GM12878 (cell line): ENCODE data around the gene LUZP2. TPM values are rescaled to one million over a fixed set of nuclear protein-coding genes. Genes with fewer than 3 reads are reported as not detected.

ENCODE experiments used
- ATAC-seq: fragments of 200-7000 bp; cut with Tn5 transposase; 3 replicates; pipeline ENCODE4 v1.9.1; 2020; ENCODE audit warnings: mild to moderate bottlenecking, moderate library complexity
- BruUV-seq: library from RNA; stranded (reverse); fragments of 400-500 nt; replicated peaks from 2 replicates; lab custom pipeline; 2021; lab: Mats Ljungman, UMichigan
- CTCF ChIA-PET: fragments of 300-600 bp; sonication (Branson Sonifier 250); formaldehyde crosslinking; extraction: SDS; loops from one replicate; lab custom pipeline; 2021; ENCODE audit warnings: inconsistent platforms; lab: Yijun Ruan, JAX
- POLR2A ChIA-PET: fragments of 350-600 bp; formaldehyde crosslinking; extraction: SDS; loops from one replicate; lab custom pipeline; 2021; ENCODE audit warnings: inconsistent platforms; lab: Charles Lee
- RAD21 ChIA-PET: fragments of 300-600 bp; sonication (Branson Sonifier 250); formaldehyde crosslinking; loops from one replicate; lab custom pipeline; 2023; ENCODE audit warnings: antibody characterized with exemption; ENCODE audit not compliant: unreplicated experiment; lab: Charles Lee
- SMC1A ChIA-PET: fragments of 300-600 bp; sonication (Branson Sonifier 250); formaldehyde crosslinking; loops from one replicate; lab custom pipeline; 2023; ENCODE audit not compliant: unreplicated experiment, uncharacterized antibody; lab: Charles Lee
- DNase-seq: peaks from one replicate; pipeline ENCODE4 v3.0.0-alpha.2; 2011; ENCODE audit warnings: low read depth, low spot score
- FAIRE-seq: peaks from 3 replicates; lab custom pipeline; 2011; peaks lifted over from hg19 to GRCh38; lab: Jason Lieb, UNC
- H2AFZ ChIP-seq: 2 replicates; pipeline ENCODE4 v1.6.0; 2011; ENCODE audit warnings: low read depth, low read length, control low read depth; ENCODE audit not compliant: control insufficient read depth
- H3K27ac ChIP-seq: 2 replicates; pipeline ENCODE4 v1.5.1; 2011; ENCODE audit warnings: control low read depth; ENCODE audit not compliant: control insufficient read depth, insufficient read depth
- H3K27me3 ChIP-seq, 2 experiments: replicated peaks in 1 of 2; 2 replicates each; pipeline versions ENCODE4 v1.6.0 to v1.6.1; 2011; ENCODE audit warnings: low read length in 1 of 2; ENCODE audit not compliant: control insufficient read depth in 2 of 2, insufficient read depth in 2 of 2
- H3K36me3 ChIP-seq, 2 experiments: 2 replicates each; pipeline ENCODE4 v1.5.1; 2011; ENCODE audit warnings: low read length in 1 of 2; ENCODE audit not compliant: control insufficient read depth in 2 of 2, insufficient read depth in 2 of 2
- H3K4me1 ChIP-seq: 2 replicates; pipeline ENCODE4 v1.6.1; 2011; ENCODE audit warnings: mild to moderate bottlenecking, low read length, moderate library complexity, mixed read lengths; ENCODE audit not compliant: control insufficient read depth, insufficient read depth
- H3K4me2 ChIP-seq: 2 replicates; pipeline ENCODE4 v1.6.0; 2011; ENCODE audit warnings: control low read depth; ENCODE audit not compliant: control insufficient read depth, insufficient read depth
- H3K4me3 ChIP-seq: fragments of 200-600 bp; sonication (generic); 2 replicates; pipeline ENCODE4 v1.5.1; 2016
- H3K79me2 ChIP-seq: 2 replicates; pipeline ENCODE4 v1.6.0; 2011; ENCODE audit warnings: low read length; ENCODE audit not compliant: control insufficient read depth, insufficient read depth
- H3K9ac ChIP-seq: 2 replicates; pipeline ENCODE4 v1.8.0; 2011; ENCODE audit warnings: low read length, control low read depth, mixed read lengths; ENCODE audit not compliant: control insufficient read depth, insufficient read depth
- H3K9me3 ChIP-seq: replicated peaks from 3 replicates; pipeline ENCODE4 v1.5.1; 2011; ENCODE audit warnings: mild to moderate bottlenecking, low read length; ENCODE audit not compliant: control insufficient read depth, insufficient read depth
- H4K20me1 ChIP-seq: 2 replicates; pipeline ENCODE4 v1.6.0; 2011; ENCODE audit not compliant: control insufficient read depth, insufficient read depth
- CBX3 ChIP-seq: fragments of 200-600 bp; sonication (generic); IDR thresholded peaks from 2 replicates; pipeline ENCODE4 v1.6.1; 2016; ENCODE audit warnings: low read depth, borderline replicate concordance
- CTCF ChIP-seq, 3 experiments: IDR thresholded peaks in 2 of 3; conservative IDR thresholded peaks in 1 of 3; 2 replicates each; pipeline ENCODE4 v1.5.1; 2011; ENCODE audit warnings: low read depth in 3 of 3, low read length in 3 of 3, mild to moderate bottlenecking in 3 of 3, control low read depth in 2 of 3, moderate library complexity in 2 of 3, inconsistent platforms in 1 of 3, mixed read lengths in 1 of 3; ENCODE audit not compliant: control insufficient read depth in 2 of 3, insufficient read depth in 1 of 3; ENCODE audit errors: extremely low read depth in 1 of 3
- E2F4 ChIP-seq: IDR thresholded peaks from 2 replicates; pipeline ENCODE4 v1.6.1; 2012; ENCODE audit warnings: low read depth, low read length, improper control_type of control experiment
- ESRRA ChIP-seq: IDR thresholded peaks from 2 replicates; pipeline ENCODE4 v1.6.1; 2012; ENCODE audit warnings: mild to moderate bottlenecking, low read length, improper control_type of control experiment
- HCFC1 ChIP-seq: fragments of 150-350 bp; IDR thresholded peaks from 2 replicates; pipeline ENCODE4 v1.6.1; 2014; ENCODE audit warnings: low read length
- IKZF1 ChIP-seq: fragments of 450-650 bp; conservative IDR thresholded peaks from 2 replicates; pipeline ENCODE4 v1.6.1; 2017; ENCODE audit warnings: antibody characterized with exemption, mild to moderate bottlenecking
- RELB ChIP-seq: fragments of 450-650 bp; IDR thresholded peaks from 2 replicates; pipeline ENCODE4 v1.6.1; 2017; ENCODE audit warnings: low read depth, mild to moderate bottlenecking, moderate library complexity
- REST ChIP-seq: IDR thresholded peaks from 2 replicates; pipeline ENCODE4 v1.6.1; 2012; ENCODE audit warnings: mild to moderate bottlenecking, low read depth, low read length
- SP1 ChIP-seq: IDR thresholded peaks from one replicate; pipeline ENCODE4 v1.6.1; 2011; ENCODE audit warnings: low read depth, low read length
- SUZ12 ChIP-seq: fragments of 200-600 bp; sonication (generic); IDR thresholded peaks from one replicate; pipeline ENCODE4 v1.6.1; 2018; ENCODE audit warnings: antibody characterized with exemption, mild to moderate bottlenecking; ENCODE audit not compliant: unreplicated experiment
- TAF1 ChIP-seq: IDR thresholded peaks from 2 replicates; pipeline ENCODE4 v1.6.1; 2011; ENCODE audit warnings: mild to moderate bottlenecking, low read depth, low read length, borderline replicate concordance
- TCF3 ChIP-seq: IDR thresholded peaks from 2 replicates; pipeline ENCODE4 v1.6.1; 2012; ENCODE audit warnings: low read depth, mild to moderate bottlenecking, low read length, borderline replicate concordance; ENCODE audit not compliant: insufficient read depth
- YY1 ChIP-seq: IDR thresholded peaks from 2 replicates; pipeline ENCODE4 v1.6.1; 2011; ENCODE audit warnings: low read depth, mild to moderate bottlenecking, low read length
- ZBTB11 ChIP-seq: fragments of 450-650 bp; formaldehyde crosslinking; IDR thresholded peaks from 2 replicates; pipeline ENCODE4 v1.5.0; 2022; ENCODE audit warnings: mild to moderate bottlenecking, missing genetic modification characterization
- in situ Hi-C: fragments of 300-500 bp; cut with MboI; formaldehyde crosslinking; loops from 9 replicates; pipeline ENCODE4 v1.14.3; 2018; ENCODE audit warnings: mixed read lengths
- intact Hi-C: fragments of 100-400 bp; cut with micrococcal nuclease; formaldehyde crosslinking; loops from one replicate; pipeline ENCODE4 v1.14.2; 2022; ENCODE audit not compliant: unreplicated experiment
- polyA plus RNA-seq, 11 experiments: library from polyadenylated mRNA; depleted of rRNA in 4 of 11; unstranded in 6 of 11; stranded (reverse) in 5 of 11; fragments of >200 nt; fragmentation: Nextera tagmentation in 4 of 11; fragmentation: Illumina TruSeq in 1 of 11; extraction: Ambion mirVana in 4 of 11; extraction: Trizol in 1 of 11; gene quantifications; 1 replicate in 1 of 11; 2 replicates in 10 of 11; pipeline versions ENCODE4 v1.2.1 to v1.2.3, GENCODE V29; 2011 to 2016; ENCODE audit warnings: inconsistent platforms in 2 of 11, missing spikeins in 2 of 11, low read depth in 1 of 11
- total RNA-seq, 4 experiments: library from RNA; depleted of rRNA in 3 of 4; stranded (reverse); fragments of >200 nt in 3 of 4; fragmentation: Illumina TruSeq in 1 of 4; extraction: Trizol in 1 of 4; gene quantifications; 2 replicates each; pipeline versions ENCODE4 v1.2.1 to v1.2.3, GENCODE V29; 2013 to 2021

LUZP2 gene
- total and polyA plus RNA-seq, 10 of the 15 experiments (the other 5 are each of a cell fraction or from before 2014, with no cell fraction given) = not detected

DNA sequence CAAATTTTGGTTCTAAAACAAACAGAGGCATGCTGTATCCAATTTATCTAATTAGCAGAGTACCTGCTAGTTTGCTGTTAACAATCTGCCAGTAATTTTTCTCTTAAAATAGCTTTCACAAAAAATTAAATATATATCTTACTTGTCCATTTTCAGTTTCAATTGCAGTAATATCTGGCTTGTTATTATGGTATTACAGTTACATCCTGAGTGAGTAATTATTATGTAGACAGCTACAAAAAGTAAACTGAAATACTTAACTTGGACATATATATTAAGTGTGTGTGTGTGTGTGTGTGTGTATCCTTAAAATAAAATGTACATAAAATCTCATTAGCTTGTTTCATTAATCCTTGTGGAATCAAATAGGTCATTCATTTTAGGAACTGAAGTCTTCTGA is 148.7 kb downstream of the LUZP2 start:
- intact Hi-C loops = no loop called here
- Histone ChIP-seq H3K4me1 (no peaks in the 10 kb centered on the region), H2AFZ (no peak overlapping the region), H3K9ac (no peak overlapping the region), H3K27me3 (no peaks in the 10 kb centered on the region), H3K79me2 (no peaks in the 10 kb centered on the region), H3K9me3 (no peaks in the 10 kb centered on the region), H4K20me1 (no peaks in the 10 kb centered on the region), H3K4me3 (no peak overlapping the region), H3K4me2 (no peak overlapping the region), H3K36me3 (no peaks in the 10 kb centered on the region), H3K27ac (no peak overlapping the region)
- RAD21 ChIA-PET = no interaction called here
- POLR2A ChIA-PET = no interaction called here
- FAIRE-seq (no peak), DNase-seq (no peak), ATAC-seq (no peak)
- BruUV-seq = no TSS peak
- in situ Hi-C loops = no loop called here
- CTCF ChIA-PET = no interaction called here
- SMC1A ChIA-PET = no interaction called here
- TF ChIP-seq TAF1 = no peak
- no peak for TF ChIP-seq RELB
- TF ChIP-seq SUZ12 = no peak
- no peak for TF ChIP-seq ZBTB11 (CRISPR knock-in tag)
- no peak for TF ChIP-seq CTCF (IDR thresholded peaks at IDR 0.05 in 2 of 3, conservative IDR thresholded peaks at IDR 0.05 in 1 of 3; ENCODE audit: control insufficient read depth in 2 of 3, extremely low read depth in 1 of 3, insufficient read depth in 1 of 3, low read depth in 3 of 3, low read length in 3 of 3)
- TF ChIP-seq CBX3 = no peak
- no peak for TF ChIP-seq HCFC1
- no peak for TF ChIP-seq ESRRA
- TF ChIP-seq SP1 = no peak
- TF ChIP-seq IKZF1 = no peak
- TF ChIP-seq E2F4 = no peak
- no peak for TF ChIP-seq TCF3
- TF ChIP-seq REST = no peak
- no peak for TF ChIP-seq YY1
